Measurements from ENCODE around the gene RBM38.
A peak's percentile ranks its signal among the peaks of the same experiment; 100 is the strongest.

RBM38 gene

DNA sequence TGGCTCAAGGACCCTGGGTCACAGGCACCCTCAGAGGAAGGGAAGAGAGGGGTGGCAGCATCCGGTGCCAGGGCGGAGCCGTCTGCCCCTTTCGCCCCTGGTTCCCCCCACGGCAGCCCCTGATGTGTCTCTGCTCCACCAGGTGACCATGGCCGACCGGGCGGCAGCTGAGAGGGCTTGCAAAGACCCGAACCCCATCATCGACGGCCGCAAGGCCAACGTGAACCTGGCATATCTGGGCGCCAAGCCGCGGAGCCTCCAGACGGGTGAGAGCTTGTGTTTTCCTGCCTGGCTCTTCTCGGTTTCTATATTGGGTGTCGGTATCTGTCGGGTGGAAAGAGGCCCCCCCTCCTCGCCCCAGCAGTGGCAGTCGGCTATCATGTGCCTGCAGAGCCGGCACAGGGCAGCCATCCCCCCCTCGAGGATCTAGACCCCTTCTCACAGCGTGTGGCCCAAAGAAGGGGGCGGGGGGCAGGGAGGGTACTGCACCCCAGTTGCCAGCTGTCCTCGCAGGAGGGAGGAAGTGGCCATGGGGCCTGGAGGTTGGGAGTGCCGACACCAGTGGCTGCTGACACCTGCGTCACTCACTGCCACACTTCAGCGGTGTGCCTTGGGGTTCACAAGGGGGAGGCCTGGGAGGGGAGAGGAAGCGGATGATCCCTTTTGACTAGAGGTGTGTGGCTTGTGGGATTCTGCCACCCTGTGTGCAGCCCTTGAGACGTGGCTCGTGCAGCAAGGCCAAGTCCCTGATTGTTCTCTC lies 1.5 kb downstream of the RBM38 start:
- peak; percentile 65 for DNase-seq

DNA sequence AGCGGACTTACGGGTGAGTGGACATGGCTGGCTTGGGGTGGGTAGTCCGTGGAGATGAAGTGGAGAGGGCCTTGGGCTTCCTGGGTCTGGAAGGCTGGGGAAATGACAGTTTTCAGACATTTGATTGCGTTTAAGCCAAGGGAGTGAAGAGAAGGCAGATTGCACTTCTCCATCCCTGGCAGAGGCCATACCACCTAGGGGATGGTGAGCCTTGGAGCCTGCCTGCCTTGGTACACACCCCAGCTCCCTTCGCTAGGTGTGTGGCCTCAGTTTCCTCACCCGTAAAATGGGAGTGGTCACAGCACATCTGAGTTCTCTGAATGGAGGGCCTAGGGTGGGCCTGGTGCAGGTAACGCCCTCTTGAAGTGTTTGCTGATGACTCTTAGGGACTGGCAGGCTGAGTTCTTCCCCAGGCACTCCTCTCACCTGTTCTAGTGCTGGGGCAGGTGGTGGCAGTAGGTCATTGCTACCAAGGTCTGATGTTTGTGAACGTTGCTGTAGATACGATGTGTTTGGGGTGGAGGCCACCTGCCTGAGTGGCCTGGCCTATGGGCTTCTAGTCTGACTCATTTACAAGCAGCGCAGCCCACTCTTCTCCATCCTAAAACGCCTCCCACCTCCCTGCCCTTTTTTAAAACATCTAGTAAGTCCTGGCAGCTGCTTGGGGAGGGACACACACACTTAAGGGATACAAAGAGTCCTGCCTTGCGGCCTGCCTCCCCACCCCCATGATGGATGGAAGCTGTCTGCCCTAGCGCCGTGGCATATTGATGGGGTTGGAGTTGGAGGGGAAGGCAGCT lies 2.3 kb downstream of the RBM38 start:
- DNase-seq: no peak

DNA sequence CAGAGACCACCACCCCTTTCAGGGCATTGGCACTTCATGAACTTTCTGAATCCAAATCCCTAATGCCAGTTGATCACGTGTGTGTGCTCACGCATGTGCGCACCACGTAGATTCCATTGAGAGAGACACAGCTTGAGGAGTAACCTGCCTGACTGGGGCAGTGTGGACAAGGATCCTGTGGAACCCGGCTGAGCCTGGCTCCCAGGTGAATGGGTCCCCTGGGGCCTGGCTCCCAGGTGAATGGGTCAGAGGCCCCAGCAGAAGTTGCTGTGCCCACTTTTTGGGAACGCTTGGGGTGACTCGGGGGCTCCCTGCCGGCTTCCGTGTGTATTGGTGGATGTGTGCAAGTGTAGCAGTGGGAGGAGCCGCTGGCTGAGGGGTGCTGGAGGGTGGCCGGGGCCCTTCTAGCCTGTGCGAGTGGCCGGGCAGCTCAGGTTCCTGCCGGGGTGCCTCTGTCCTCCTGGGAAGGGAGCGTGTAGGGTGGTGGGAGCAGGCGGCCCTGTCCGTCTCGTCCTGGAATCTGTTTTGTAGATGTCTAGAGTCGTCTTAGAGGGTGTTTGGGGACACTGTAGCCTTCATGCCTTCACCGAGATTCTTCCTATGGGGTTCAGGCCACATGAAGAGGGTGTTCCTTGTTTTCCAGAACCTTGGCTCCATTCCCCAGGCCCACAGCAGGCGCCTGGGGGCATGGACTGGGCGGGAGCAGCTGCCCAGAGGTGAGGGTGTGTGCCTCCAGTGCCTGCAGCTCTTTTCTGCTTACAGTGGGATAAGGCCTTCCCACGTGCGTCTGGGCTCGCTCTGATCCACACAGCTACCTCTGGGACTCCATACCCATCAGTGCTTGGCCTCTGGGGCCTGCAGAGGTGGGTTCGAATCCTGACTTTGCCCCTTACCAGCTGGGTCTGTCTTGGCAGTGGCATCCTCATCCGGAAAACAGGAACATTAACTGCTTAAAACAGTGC lies 3.2 kb downstream of the RBM38 start:
- no peak for DNase-seq

DNA sequence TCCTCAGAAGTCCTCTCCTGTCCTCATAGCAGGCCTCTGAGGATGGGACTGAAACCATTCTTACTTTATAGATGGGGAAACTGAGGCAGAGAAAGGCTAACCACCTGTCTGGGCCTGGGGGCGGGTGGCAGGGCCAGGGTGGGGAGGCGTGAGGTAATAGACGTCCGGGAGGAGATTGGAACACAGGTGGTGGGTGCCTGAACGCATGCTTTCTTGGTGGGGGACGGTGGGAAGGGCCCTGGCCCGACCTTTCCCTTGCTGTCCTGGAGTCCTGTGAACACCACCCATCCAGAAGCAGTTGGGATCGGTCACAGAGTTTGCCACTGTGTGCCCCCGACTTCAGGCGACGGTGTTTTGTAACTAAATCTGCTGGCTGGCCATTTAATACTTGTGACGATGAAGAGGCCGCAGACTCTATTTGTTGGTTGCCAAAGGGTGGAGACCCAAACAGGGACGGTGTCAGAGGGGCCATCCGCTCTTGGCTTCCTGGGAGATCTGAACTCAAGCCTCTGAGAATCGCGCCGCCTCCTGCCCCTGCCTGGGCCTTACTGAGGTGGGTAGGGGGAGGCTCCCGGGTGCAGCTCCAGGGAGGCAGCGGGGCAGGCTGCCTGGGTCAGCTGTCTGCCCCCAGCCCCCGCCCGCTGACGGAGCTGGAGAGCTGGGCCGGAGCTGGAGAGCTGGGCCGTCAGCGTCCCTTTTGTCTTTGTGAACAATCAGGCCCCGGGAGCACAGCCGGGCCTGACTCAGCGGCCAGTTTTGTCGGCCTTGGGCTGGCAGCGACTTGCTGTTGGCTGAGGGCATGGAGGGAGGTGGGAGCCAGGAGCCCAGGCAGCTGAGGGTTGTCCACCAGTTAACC lies 4.1 kb downstream of the RBM38 start:
- no peak for DNase-seq

DNA sequence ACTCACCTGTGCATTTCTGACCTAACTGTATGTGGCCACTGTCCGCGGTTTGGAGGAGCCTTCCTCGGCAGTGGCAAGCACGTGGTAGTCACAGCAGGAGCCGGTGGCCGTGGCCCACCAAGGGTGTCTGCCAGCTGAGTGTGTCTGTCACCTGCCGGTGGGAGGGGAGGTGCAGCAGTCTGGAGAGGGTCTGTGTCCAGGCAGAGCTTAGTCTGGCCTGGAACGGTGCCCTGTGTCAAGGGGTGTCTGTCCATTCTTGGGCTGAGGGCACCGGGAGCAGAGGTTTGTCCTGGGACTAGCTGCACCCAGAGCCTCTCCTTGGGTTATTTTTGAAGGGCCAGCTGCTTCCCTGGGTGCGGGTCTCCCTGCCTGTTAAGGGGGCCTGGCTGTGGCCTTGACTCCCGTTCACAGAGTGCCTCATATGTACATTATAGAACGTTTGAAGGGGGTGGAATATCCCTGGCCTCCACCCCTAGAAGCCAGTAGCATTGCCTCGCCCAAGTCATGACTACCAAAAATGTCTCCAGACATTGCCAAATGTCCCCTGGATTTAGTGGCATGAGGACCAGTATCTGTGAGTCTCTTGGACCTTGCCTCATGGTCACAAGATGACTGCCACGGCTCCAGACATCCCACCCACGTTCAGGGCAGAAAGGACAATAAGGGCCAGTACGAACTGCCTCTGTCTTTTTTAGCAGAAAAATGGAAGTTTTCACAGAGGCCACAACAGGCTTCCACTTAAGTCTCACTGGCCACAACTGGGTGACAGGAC lies 5.2 kb downstream of the RBM38 start:
- no peak for DNase-seq

DNA sequence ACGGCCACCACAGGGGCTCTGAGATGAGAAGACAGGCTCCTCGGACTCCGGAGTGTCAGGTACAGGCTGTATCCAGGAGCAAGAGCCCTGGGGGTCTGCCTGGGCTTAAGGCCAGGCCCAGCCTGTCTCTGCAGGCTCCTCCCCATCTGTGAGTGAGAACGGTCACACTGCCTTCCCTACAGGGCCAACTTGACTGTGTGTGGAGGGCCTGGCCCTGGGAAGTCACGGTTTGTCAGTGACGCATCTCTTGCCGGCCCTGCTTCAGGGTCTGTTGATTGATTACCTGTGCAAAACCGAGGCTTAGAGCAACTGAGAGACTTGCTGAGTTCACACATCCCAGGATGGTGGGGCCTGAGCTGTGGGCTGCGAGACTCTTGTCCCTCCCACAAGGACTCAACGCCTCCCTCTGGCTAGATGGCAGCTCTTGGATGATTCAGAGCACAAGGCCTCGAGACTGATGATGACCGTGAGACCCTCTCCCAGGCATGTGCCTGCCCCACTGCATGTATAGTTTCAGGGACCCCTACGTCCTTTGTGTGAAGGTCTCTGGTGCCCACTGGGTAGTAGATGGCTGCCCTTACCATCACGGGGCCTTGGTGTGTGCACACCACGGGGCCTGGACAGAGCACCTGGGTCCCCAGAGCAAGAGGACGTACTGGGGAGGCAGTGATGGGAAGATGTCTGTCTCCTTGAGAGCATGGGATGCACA lies 5.9 kb downstream of the RBM38 start:
- DNase-seq: no peak

DNA sequence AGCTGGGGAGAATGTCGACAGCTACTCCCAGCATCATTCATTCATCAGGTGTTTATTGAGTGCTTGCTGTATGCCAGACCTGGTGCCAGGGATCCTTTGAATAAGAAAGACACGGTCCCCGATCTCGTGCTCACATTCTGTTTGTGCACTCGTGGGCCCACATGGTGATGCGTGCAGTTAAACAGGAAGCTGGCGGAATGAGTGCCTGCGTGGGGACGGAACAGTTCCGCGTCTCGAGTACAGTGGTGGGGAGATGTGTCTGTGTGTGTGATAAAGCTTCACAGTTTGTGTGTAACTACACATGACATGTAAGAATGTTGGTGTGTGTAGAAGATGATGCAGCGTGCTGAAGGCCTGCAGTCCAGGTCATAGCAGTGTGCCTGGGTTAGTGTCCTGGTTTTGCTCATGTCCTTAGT lies 6.5 kb downstream of the RBM38 start:
- DNase-seq: no peak

DNA sequence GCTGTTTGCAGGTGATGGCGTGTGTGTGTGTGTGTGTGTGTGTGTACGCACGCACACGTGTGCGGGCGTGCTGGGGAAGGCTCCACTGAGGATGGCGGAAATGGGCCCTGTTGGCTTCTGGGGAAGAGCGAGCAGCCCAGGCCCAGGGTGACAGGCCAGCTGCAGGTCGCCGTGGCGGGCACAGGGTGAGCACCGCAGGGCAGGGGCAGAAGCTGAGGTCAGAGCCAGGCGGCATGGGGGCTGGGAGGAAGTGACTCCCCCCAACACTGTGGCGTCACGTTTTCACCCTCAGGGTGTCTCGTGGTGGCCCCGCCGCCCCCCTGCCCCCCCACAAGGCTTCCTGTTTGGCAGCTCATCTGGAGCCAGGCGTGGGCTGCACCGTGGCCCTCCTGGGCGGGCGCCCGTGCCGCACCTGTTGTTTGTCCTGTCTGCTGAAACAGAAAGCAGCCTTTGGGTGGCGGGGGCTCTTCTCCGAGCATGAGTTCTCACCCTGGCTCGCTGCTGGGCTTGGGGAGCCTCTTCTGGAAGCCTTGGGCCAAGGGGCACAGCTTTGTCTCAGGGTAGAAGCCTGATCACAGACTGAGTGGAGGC lies 7.1 kb downstream of the RBM38 start:
- peak; percentile 57 for DNase-seq

DNA sequence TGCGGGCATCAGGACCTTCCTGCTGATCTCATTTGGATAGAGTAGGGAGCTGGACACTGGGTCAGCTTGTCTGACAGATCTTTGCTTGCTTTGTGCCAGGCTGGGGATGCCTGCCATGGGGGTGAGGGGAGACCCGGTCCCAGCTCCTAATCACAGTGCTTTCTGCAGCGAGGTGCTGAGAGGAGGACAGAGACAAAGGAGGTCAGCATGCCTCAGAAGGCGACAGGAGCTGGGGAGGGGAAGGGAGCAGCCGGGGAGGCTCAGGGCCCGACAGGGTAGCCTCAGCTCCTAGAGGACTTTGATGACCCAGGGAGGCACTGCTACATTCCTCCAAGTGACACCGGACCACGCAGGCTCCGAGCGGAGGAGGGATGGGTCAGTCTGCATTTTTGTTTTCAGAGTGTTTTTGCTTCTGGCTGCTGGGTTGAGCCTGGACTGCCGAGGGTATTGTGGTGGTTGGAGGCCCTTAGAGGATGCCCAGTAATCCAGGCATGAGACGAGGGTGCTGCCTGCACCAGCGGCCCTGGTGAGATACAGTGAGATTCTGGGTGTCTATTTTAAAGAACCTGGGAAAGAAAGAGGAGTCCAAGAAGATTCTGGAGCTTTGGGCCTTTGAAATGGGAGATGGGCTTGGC lies 7.8 kb downstream of the RBM38 start:
- DNase-seq: no peak

DNA sequence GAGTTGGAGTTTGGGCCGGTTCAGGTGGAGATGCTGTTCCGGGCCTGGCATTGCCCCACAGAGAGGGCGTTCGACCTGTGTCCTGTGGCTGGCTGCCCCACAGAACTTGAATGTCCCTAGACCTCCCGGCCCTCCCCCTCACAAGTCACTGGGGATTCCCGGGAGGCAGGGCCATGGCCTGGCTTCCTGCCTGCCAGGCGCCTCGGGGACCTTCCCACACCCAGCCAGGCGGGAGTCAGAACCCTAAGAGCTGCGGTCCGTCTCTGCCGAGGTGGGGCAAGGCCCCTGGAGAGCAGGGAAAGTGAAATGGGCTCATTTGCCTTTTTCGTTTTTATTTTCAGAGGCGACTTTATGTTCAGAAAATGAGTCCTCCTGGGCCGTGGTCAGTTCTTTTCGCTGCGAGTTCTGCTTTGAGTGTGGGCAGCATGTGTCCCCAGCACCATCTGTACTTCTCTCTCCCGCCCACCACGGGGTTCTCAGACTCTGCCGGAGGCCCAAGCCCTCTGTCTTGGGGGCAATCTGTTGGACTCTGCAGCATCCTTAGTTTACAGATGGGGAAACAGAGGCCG lies 8.5 kb downstream of the RBM38 start:
- DNase-seq: no peak

DNA sequence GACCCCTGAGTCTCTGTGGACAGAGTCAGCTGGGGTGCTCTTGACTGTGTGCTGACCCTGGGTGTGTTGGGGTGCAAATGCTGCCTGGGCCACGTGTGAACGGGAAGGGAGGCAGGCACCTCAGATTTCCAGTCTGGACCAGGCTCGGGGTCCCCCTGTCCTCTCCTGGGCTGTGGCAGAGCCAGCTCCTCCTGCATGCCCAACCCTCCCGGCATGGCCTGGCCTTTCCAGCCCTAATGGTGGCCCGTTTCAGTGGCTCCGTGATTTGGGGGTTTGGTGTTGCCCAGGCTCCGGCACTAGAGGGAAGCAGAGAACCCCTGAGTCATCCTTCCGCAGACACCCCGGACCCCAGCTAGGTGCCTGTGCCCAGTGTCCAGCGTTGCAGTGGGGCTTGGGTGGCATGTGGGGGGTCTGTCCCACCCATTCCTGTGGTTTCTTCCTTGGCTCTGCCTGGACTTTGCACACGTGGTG lies 9.1 kb downstream of the RBM38 start:
- DNase-seq: no peak

DNA sequence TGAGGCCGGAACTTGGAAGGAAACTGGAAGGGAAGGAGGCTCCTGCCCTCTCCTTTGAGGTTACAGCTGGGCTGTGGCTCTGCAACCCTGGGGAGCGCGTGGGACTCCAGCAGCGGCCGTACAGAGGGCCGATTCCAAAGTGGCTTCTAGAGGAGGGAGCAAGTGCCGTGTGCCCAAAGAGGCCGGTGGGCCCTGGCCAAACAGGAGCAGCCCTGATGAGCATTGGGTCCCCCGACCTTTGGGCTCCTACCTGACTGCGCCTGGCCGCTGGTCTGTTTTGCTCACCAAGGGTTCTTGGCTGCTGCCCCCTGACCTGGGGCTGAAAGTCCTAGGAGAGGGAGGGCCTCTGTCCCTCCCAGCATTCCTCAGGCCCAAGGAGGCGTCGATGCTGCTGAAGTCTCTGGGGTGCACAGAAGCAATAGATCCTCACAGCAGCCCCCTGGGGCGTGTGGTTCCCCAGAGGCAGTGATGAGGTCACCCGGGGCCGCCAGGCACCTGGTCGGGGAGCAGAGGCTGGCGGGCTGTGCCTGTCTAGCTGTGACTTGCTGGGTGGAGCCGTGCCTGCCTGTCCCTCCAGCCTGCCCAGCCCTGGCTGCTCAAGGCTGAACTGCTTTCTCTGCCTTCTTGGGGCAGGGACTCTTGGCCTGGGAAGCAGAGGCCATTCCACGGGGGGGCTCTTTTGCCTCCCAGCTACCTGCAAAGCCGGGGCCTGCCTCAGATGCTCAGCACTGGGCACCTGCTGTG lies 9.8 kb downstream of the RBM38 start:
- no peak for DNase-seq

DNA sequence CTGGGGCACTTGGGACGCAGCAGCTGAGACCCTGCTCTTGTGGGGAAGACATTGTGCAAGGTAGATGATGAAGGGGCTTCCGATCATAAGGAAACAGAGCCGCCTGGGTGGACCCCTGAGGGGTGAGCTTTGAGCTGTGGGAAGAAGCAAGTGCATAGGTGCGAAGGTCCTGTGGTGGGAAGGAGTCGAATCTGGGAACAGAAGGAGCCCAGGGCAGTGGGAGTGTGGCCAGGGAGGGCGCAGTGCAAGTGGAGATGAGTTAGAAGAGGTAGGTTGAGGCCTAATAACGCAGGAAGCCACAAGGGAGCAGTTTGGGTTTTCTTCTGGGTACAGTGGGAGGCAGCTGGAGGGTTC lies 10.3 kb downstream of the RBM38 start:
- DNase-seq: no peak

DNA sequence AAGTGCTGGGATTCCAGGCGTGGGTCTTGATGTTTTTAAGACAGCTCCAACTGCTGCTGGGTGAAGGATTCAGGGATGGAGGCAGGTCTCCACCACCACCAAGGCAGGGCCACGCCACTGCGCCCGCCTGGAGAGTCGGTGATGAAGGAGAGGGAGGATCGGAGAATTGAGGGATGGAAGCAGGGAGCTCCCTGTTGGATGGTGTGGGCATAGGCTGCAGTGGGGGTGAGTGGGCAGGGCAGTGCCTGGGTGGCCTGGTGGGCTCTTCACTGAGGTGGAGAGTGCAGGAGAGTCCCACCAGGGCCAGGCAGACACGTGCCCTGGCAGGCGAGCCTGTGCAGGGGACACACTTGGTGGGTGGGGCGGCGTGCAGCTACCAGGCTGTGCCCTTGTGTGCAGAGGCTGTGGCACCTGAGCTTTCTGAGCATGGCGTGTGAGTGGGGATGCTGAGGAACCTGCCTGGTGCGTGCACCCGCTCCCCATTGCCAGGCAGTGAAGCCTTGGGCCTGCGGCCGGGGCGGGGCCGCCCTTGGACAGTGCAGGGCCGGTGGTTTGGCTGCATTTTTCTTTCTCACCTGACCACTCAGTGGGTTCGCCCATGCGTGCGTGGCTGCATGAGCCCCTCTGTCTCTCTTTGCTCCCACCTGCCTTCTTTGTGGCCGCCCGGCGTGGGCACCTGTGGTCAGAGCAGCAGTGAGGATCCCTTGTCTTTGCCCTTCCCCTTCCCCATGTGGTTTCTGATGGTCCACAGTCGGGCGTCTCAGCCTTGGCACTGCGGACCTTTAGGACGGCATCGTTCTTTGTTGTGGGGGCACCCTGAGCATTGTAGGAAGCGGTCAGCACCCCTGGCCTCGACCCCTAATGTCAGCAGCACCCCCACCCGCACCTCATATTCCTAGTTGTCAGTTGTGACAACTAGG lies 11.3 kb downstream of the RBM38 start:
- no peak for DNase-seq

DNA sequence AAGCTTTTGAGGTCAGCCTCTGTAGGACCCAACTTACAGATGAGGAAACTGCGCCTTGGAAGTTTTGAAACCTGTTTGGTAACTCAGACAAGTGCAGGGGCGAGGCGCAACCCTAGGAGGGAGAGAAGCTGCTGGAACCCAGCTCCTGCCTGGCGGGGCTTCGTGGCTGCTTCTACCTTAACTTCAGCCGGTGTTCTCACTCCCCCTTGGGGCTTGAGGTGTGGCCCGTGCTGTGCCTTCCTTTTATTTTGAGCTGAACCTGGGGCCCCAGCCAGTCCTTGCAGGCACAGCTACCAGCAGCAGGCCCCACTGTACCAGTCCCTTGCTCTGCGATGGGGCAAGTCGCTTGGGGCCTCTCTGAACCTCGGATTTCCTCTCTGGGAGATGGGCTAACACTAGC lies 12.0 kb downstream of the RBM38 start:
- DNase-seq: no peak

DNA sequence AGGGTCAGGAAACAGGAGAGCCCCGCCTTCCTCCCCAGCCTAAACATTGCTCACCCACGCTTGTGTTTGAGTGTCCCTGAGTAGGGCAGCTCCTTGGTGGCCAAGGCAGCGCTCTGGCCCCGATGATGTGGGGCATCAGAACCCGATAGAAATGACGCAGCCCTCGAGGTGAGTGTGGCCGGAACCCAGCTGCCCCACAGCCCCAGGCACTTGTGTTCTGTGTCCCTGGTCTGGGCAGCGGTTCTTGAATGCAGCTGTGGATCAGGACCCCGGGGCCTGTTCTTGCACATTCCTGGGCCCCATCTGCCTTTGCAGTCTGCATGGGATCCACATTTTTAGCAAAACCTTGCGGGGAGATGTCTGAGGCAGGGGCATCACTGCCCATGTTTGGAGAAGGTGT lies 12.8 kb downstream of the RBM38 start:
- DNase-seq: no peak

DNA sequence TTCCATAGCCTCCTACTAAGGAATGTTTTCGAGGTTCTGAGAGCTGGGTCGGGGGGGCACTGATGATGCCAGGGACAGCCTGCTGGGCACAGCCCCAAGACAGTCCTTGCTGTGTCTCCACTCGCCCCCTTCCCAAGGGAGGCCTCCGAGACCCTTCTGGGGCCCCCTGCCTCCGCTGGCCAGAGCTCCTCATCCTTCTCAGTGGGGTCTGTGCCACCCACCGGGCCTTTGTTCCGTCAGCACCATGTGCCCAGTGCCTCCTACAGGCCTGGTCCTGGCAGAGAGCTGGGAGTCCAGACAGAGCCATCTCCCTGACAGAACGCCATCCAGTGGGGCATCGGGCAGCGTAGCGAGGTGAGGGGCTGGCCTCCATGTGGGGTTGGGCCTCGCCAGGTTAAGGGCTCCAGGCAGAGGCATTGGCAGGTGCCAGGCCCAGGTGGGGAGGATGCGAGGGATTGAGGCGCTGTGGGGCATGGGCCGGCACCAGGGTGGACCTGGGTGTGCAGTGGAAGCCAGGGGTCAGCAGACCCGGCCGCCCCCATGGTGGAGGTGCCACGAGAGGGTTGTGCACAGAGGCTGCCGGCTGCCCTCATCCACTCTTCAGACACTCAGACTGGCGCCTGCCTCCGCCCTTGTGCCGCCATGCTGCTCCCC lies 13.3 kb downstream of the RBM38 start:
- DNase-seq: no peak
